Measurements from ENCODE around the gene DLST.

The DLST gene

DNA sequence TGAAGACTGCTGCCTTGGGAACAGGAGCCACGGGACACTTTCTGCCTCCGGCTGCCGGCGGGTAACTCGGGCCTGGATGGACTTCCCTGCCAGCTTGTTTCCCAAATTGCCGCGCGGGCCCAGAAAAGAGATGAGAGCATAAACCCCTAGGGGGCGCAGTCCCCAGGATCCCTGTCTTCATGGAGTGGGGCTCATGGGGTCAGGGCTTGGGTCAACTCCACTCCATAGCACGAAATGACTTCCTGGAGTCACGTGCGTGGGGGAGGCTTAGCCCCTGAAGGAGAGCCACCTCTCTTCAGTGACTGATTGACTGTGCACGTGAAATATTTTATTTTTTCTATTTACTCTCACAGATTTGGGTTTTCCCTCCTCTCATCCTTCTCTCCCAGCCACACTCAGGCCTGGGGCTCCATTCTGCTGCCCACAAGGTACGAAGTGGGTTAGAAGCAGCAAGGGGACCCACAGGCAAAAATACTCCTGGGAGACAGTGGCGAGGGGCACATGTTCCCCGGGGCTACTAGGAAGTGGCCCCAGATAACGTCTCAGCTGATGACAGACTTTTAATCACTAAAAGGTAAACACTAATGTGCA, 63.6 kb downstream of the DLST start:
- DNase-seq = no peak

DNA sequence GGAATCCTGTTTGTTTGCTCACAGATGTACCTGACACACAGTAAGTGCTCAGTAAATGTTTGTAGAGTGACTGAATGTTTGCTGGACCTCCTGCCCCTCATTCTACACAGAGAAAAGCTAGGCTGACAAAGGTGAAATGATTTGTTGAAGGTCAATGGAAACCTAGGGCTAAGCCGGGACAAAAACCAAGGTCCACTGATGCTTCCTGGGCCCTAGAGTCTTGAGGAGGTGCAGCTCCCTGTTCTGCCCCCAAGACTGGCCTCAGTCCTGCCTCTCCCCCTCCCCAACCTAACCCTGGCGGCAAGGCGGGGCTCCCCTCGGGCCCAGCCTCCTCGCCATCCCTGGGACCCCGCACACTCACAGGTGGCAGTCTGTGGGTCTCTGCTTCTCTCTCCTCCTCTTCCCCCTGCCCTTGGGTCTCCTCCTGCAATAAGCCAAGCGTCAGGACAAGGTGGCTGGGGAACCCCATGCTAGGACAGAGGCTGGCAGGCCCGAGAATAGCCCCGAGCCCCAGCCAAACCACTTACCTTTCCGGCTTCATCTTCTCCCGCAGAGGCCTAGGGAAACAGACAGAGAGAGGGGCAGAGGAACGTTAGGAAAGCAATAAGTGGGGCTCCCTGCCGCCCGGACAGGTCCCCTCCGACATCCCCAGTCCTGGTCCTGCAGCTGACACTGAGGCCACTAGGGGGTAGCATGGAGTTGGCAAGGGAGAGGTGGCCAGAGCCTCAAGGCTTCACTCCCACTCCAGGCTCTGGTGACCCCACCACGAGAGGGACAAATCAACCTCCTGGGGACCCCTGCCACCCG, 64.3 kb downstream of the DLST start:
- DNase-seq = no peak

DNA sequence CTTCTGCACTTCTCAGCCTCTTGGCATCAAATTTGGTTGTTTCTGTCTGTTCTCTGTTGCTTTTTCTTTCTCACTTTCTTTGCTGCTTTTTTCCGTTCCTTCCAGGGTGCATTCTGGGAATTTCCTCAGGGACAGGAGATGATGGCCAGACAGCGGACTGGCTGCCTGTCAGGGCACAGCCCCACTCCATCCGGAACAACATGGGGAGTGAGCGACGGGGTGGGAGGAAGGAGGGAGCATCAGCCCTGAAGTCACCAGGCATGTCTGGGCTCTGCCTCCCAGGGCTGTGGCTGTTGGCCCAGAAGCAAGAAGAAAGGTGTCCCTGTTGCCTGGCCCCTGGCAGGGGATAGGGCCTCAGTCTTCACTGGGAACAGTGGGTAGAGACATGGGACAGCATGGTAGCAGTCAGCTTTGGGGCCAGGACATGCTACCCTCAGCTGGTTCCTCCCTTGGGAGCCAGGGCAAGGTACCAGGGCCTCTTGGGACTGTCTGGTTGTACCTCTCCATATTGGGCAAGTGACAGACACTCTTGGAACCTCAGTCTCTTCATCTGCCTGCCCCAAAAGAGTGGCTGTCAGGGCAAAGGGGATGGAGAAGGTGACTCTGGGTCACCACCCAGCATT, 65.1 kb downstream of the DLST start:
- no peak for DNase-seq

DNA sequence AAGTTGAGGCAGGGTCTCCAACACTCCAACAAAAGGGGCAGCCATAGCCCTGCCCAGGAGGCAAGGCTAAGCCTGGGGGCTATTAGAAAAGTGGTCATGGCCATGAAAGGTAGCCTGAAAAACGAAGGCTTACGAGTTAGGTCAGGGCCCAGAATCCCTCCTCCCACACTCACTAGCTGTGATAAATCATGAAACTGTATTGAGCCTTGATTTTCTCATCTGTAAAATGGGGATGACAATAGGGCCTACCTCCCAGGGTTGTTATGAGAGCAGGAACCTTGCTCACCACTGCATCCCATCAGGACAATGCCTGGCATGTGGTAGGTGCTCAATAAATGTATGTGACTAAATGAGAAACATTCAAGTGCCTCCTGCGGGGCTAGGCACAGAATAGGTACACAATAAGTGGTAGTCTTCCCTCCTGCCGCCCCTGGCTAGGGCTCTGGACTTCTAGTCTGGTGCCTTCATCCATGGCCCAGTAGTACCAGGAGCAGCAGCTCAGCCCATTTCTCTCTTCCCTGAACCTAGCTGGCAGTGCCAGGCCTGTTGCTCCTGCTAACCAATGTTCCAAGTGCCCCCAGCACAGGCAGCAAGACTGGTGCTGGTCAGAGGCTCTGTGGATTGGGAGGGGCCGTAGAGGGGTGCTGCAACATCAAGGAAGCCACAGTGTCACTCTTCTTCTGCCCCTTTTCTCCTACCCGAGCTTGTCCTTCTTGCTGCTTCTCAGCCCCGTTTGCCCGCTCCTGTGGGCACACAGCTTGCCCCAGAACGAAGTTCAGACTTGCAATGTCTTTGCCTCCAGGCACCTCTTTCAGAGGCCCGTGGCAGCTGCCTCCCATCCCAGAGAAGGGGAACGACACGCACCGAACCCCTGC, 65.9 kb downstream of the DLST start:
- no peak for DNase-seq

DNA sequence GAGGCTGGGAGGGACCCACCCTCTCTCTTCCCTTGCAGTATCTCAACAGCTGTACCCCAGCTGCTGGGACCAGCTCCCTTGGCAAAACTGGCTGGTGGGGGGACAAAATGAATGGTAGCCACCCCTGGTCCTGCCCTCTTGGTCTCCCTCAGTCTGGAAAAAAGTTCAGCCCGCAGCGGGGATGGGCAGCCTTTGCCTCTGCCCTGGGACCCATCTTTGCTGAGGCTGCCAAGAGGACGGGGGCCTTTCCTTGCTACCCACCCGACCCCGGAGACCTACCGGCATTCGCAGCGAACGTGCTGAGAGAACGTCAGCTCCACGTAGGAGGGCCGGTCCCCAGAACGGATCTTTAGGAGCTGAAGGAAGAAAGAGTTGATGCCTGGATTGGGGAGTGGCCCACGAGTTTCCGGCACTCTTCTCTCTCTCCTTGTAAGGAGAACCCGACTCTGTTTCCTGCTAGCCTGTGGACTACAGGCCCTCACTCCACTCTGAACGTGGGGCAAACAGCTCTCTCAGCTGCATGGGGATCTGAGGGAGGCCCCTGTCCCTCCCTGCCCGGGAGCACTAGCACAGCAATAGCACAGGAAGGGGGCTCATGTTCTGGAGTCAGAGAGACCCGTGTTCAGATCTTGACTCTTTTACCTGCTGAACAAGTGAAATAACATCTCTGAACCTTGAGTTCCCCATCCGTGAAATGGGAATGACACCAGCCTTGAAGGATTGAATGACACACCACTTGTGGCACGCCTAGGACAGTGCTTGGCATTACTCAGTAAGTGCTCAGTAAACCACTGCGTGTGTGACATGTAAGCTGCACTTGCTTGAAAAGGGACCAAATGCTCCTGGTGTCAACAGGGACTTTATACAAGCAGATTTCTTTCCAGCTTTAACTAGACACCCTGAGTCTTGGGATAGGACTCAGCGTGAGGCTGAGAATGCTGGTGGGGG, 66.8 kb downstream of the DLST start:
- no peak for DNase-seq

DNA sequence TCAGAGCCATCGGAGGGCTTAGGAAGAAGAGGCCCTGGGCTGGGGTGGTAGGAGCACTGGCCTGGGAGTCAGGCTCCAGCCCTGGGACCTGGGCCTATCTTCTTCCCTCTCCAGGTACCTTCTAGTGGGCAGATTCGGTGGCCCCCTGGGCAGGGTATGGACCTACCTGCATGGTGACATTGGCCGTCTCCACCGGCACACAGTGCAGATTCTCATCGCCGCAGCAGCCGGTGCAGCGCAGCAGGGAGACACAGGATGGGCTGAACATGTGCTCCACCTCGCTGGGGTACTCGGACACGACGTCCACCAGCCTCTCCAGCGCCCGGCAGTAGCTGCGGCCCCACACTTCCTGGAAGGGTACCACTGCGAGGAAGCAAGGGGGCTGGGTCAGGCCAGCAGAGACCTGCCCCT, 67.5 kb downstream of the DLST start:
- no peak for DNase-seq

DNA sequence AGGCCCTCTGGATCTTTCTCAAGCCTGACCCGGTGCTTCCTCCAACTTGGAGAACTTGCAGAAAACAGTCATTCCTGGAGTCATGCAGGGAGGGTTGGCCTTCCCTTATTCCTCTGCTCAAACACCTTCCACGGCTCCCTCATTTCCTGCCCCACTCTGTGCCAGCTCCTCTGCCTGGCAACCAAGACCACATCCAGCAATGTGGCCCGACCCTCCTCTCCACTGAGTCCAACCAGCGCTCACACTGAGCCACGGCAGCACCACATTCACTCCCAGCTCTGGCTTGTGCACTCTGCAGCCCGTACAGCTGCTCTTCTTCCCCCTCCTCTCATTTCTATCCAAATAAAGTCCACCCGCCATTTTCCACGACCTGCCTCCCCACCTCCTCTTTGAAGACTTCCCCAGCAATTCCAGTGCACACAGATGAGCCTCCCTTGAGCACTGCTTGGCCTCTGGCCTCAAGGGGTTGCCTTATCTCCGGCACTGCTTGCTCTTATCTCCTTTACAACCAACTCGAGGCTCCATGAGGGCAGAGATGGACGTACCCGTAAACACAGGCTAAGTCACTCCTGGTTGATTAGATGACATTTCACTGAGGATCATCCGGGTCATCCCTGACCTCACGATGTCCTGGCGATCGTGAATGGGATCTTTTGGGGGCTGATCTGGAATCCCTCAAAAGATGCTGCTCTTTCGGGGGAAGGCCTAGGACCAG, 68.3 kb downstream of the DLST start:
- DNase-seq = no peak

DNA sequence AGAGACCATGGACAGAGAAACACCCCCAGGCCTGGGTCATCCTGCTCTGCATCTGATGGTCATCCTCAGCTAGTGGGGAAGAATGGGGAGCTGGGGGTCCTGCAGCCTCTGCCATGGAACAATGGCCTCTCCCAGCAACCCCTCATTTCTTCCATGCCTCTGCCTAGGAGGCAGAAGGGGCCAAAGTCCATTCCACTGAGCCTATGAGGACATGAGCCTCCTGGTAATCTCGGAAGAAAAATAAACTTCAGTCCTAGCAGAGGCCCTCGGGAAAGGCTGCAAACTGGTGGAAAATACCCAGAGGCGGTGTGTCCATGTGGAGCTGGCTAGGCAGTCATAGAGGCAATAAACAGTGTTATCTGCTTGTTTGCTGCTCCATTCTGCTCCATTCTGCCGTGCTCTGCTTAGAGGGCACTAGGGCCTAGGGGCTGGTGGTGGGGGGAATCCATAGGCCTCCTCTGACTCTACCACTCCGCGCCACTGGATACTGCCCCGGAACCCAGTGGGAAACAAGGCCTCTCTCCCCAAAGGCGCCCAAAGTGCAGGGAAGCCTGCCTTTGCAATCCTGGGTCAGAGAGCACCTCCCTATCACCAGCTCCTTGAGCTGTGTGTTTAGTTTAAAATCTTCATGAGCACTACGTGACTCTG, 69.2 kb downstream of the DLST start:
- DNase-seq = no peak

DNA sequence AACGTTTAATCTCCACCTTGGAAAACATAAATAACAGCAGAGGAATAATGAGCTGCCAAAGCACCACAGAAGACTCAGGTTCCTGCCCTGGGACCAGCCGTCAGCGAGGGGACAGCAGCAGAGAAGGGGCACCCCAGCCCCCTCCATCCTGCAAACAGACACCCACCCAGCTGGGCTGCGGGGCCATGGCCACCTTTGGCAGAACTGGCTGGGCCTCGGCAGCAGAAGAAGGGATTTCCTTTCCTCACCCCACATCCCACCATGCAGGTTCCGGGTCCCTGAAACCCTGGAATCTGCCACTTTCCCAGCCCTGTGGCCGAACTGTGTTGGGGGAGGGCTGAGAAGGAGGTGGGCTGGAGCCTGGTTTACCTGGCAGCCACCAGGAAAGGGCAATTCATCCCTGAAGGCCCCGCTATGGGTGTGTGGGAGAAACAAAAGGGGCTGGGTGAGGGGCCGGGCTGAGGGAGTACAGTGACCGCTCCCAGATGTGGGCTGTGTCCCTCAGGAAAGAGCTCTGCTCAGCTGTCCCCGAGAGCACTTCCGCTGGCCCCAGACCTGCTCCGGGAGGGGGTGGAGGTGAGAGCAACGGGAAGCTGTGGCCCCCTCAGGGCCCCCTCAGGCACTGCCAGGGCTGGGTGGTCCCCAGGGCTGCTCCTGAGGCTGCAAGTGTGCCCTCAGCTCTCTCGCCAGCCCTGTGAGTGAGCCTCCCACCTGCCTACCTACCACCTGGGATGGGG, 69.9 kb downstream of the DLST start:
- DNase-seq = no peak

DNA sequence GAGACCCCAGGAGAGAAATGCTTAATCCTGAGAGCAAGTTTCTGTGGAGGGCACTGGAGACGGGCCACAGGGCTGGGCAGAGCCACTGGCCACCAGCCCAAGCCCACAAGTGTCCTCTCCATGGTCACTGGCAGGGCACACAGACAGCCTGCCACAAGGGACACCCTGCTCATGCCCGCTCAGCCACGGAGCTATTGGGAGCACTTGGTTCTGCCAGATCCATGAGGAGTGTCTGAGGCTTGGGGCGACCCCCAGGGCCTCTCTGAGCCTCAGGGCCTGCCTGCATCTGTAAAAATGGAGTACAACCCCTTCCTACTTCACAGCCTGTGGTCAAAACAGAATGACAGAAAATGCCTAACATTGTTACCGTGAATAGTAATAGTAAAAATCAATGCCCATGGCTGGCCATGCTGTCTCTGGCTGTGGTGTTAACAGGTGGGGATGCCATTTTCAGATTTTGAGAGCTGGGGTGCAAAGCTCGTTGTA, 70.5 kb downstream of the DLST start:
- no peak for DNase-seq

DNA sequence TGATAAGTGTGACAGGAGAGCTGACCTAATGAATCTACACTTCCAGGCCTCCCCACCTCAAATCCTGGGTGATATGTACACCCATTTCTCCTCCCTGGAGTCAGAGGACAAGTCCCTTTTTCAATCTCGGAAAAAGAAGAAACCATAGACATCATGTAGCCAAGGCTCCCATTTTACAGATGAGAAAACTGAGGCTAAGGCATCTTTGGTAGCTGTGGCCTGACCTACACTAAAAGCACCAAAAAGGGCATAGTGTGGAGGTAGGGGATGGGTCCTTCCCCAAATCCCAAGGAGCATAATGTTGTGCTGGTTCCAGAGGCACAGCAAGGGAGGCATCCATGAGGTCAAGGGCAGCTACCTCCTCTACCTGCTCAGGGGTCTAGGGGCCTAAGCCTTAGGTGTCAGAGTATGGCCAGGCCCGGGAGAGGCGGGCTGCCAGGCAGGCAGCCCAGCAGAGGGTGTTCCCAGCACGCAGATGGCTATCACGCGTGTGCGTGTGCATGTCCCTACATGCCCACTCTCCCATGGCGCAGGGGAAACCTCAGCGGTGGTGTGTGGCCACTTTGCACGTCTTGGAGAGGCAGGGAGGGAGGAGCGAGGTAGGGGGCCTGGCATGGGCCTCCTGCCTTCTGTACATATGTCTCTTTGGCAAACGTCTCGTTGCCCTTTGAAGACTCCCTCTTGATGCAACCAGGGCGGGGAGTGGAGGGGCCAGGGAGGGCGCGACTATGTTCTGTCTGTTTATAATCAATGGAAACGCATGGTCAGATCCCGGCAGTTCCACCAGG, 71.2 kb downstream of the DLST start:
- no peak for DNase-seq

All from NCI-H1417 treated with DMSO at 0.1 percent for 48 hours (cell line).